C4-2B (cell line): ENCODE results near the gene HLF.

Source experiments
- ZFX ChIP-seq: fragments of 450-650 bp; IDR thresholded peaks from 2 replicates; pipeline ENCODE4 v1.6.1; 2017
- TF ChIP-seq, protein P1 (sequence below): fragments of 450-650 bp; conservative IDR thresholded peaks from 2 replicates; pipeline ENCODE4 v1.5.1; 2017; ENCODE audit warnings: mild to moderate bottlenecking

DNA sequence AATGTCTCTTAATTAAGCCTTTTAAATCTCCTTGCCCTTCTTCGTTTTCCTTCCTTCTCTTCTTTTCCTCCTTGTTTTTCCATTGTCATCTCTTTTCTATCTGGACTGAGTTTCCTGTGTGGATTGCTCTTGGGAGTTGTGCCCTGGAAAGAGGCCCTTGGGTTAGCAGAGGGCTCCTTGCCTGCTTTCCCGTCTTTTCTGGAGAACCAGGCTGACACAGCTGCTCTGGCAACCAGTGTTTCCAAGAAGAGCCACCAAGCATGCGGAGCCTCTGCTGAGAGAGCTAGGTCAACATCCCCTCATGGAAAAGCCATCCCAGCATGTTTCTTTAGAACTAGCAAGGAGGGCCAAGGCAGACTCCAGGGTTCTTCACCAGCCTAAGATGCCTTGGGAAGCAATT is 75.4 kb downstream of the HLF start:
- TF ChIP-seq, protein P1, sequence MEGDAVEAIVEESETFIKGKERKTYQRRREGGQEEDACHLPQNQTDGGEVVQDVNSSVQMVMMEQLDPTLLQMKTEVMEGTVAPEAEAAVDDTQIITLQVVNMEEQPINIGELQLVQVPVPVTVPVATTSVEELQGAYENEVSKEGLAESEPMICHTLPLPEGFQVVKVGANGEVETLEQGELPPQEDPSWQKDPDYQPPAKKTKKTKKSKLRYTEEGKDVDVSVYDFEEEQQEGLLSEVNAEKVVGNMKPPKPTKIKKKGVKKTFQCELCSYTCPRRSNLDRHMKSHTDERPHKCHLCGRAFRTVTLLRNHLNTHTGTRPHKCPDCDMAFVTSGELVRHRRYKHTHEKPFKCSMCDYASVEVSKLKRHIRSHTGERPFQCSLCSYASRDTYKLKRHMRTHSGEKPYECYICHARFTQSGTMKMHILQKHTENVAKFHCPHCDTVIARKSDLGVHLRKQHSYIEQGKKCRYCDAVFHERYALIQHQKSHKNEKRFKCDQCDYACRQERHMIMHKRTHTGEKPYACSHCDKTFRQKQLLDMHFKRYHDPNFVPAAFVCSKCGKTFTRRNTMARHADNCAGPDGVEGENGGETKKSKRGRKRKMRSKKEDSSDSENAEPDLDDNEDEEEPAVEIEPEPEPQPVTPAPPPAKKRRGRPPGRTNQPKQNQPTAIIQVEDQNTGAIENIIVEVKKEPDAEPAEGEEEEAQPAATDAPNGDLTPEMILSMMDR: no peak
- no peak for TF ChIP-seq ZFX
